ENCODE results near the gene SLC8A1.

The SLC8A1 gene

GRCh38 chr2:40458271-40458794 lies 6.4 kb upstream of the SLC8A1 start:
- no peak for DNase-seq (ENCODE audit: low read depth)

DNA sequence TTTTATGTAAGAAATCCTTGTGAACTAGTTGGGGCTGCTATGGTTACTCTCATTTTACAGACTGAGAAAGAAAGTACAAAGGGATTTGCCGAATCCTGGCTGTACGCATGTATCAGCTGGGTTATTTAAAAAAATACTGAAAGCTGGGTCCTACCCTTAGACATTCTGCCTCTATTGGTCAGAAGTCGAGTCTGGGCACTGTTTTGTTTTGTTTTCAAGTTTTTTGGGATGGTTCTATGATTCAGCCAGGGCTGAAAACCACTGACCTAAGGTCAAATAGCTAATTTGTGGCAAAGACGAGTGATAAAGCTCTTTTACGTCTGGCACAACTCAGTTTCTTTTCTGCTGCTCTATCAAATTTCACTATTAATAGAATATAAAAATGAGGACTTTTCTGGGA lies 5.9 kb upstream of the SLC8A1 start:
- no peak for DNase-seq (ENCODE audit: low read depth)

GRCh38 chr2:40457366-40457765 lies 5.5 kb upstream of the SLC8A1 start:
- DNase-seq (ENCODE audit: low read depth), result no peak

- DNase-seq (ENCODE audit: low read depth), result no peak
Measured at GRCh38 chr2:40456926-40457325, 5.0 kb upstream of the SLC8A1 start.

DNA sequence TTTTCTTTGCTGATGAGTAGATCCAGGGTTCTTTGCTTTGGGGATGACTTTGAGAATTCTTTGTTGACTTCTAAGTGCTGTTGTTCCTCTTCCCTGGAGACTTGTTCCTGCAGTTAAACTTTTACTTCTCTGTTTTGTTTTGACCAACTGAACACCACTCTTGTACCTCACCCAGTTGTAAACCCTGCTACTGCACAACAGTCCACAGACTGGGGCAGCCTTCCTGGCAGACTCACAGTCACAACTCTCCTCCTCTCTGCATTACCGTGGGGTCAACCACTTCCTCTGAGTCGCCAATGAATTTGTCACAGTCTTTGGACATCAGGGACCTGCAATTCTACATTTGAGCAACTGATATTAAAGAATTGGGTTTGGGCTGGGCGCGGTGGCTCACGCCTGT lies 3.8 kb upstream of the SLC8A1 start:
- no peak for DNase-seq (ENCODE audit: low read depth)

DNA sequence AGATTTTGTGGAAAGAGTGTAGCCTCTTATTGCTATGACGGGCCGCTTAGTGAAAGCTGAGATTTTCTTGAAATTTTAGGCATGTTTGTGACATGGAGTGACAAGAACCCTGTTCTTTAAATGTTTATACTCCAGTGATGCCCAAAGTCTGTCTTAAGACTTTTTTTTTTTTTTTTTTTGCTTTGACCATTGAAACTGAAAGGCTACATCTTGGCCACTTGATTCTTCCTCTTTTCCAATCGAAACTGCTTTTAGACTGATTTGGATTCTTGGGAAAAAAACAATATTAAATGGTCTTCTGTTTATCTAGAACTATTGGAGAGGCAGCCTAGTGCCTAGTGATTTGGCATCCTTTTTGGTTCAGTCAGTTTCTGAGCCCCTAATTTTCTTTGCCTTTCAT lies 2.4 kb upstream of the SLC8A1 start:
- DNase-seq (ENCODE audit: low read depth), result no peak

DNA sequence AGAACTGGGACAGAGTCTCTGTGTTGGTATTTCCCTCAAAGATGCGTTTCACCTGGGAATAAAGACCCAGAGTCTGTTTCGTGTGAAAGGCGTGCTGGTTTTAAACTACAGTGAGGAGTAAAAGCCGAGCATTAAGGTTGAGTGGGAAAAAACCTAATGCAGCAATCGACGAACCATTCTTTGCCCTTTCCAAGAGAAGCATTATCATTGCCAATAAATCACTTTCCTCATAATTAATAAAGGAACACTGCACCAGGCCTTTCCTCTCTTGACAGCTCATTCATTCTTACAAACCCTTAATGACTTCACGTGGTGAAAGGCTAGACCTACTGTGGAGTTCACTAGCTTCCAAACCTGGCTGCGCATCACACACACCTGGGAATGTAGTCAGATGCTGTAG lies 896 bp upstream of the SLC8A1 start:
- DNase-seq (ENCODE audit: low read depth), result no peak

DNA sequence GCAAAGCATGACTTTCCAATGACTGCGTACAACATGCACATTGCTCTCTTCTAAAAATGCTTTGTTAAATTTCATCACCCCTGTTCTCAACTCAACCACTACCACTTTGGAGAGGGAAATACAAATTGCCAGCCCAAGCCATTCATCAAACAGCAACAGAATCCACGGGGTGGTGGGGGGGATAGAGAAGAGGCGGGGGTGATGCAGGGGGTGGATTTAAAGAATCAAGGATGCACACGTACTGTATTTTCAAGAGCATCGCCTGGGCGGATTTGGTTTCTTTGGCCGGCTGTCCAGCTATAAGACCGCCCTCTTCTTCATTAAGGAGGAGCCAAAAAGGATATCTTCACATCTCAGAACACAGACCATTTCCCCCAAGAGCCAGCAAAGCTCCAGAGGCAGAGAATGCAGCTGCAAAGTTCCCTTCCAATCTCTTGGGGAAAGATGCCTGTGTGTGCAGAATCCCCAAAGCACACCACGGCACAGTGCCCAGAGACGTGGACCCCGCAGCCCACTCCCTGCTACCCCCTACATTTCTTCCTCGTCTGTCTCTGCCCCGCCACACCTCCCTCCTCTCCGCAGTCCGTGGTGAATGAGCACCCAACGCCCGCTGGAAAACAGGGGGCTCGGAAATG lies 977 bp downstream of the SLC8A1 start:
- no peak for DNase-seq (ENCODE audit: low read depth)

- DNase-seq (ENCODE audit: low read depth), result no peak
Measured at GRCh38 chr2:40450066-40450795, 1.7 kb downstream of the SLC8A1 start.

GRCh38 chr2:40448476-40449079 lies 3.3 kb downstream of the SLC8A1 start:
- no peak for DNase-seq (ENCODE audit: low read depth)

DNA sequence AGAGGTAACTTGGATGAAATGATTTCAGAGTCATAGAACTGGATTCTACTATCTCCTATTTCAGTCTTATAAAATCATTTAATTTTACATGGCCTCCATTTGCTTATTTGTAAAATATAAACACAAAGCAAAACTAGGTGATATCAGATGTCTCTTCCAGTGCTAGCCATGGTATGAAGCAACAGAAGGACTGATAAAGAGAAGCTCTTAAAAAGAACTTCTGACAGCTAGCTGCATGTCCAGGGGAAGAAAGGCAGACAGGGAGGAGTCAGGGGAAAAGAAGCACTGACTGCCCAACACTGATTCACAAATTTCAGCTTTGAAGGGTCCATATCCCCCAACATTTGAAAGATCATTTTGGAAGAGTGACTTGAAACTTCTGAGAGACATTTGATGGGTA lies 6.4 kb downstream of the SLC8A1 start:
- DNase-seq (ENCODE audit: low read depth), result no peak

- DNase-seq (ENCODE audit: low read depth), result no peak
Measured at GRCh38 chr2:40440835-40441234, 11.1 kb downstream of the SLC8A1 start.

GRCh38 chr2:40439473-40439872 lies 12.4 kb downstream of the SLC8A1 start:
- DNase-seq (ENCODE audit: low read depth), result no peak

GRCh38 chr2:40436093-40436475 lies 15.8 kb downstream of the SLC8A1 start:
- no peak for DNase-seq (ENCODE audit: low read depth)

DNA sequence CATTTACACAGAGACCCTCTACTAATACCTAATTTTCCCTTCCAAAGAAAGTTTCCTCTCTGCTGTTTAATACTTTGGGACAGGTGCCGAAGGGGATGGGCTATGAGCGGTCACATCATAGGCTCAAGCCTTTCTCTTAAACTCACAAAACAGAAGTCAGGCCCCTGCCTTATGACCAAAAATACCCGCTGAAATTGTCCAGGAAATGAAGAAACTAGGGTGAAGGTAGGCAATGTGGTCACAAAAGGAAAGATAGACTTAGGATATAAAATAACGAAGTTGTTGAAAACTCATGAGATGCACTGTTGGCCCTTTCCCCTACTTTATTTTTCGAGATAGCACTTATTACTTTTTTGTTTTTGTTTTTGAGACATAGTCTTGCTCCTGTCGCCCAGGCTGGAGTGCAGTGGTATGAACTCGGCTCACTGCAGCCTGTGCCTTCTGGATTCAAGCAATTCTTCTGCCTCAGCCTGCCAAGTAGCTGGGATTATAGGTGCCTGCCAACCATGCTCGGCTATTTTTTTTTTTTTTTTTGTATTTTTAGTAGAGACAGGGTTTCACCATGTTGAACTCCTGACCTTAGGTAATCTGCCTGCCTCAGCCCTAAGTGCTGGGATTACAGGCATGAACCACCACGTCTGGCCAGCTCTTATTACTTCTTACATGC lies 16.3 kb downstream of the SLC8A1 start:
- DNase-seq (ENCODE audit: low read depth), result no peak

DNA sequence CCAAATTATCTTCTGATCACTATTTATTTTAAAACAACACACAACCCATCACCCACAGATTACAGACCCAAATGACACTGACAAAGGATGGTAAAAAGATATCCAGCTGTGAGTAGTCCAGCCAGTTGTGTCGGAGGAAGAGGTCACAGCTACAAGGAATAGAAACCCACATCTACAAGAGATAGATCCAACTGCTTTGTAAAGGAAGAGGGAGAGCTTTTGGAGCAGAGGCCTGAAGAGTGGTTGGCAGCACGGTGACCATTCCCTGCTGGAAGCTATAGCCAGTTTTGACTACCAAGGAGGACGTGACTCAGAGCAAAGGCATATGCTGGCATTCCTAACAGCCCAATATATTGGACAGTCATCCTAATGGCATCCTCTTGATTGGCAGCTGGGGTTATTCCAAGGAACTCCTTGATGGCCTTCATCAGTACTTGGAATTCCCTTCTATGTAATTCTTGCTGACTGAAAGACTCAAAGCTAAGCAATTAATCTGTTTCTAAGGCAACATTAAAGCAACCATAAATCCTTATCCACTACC lies 17.1 kb downstream of the SLC8A1 start:
- no peak for DNase-seq (ENCODE audit: low read depth)

DNA sequence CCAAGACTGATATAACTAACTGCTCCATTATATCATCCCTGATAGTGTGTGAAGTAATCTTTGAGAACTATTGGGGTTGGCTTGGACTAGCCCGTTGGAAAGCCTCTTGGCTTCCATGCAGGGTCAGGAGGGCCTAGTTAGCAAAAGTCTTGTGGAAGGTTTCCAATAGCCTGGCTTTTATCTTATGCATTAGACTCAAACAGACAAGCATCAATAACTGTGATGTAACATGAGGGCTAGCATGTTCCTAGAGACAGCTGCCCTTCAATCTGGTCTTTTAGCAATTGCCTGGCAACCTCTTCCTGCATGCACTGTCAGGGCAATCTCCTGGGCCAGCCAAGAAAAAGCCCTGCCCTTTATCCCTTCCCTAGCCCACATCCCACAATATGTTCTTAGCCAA lies 18.2 kb downstream of the SLC8A1 start:
- no peak for DNase-seq (ENCODE audit: low read depth)

- DNase-seq (ENCODE audit: low read depth), result no peak
Measured at GRCh38 chr2:40432921-40433483, 18.9 kb downstream of the SLC8A1 start.

DNA sequence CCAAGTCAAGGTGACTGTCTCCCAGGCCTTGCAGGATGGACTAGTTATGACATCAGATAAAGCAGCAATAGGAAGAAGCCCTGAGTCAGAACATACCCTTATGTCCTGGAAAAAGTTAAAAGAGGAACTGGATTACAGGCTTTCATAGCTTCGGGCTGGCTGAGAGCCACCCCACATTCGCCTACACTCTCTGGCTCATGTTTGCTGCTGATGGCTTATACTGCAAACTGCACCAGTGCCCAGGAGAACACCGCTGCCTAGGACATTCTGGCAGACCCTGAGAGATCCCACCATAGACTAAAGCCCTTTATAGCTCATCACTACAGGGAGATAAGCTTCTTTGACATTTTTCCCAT lies 20.3 kb downstream of the SLC8A1 start:
- no peak for DNase-seq (ENCODE audit: low read depth)

DNA sequence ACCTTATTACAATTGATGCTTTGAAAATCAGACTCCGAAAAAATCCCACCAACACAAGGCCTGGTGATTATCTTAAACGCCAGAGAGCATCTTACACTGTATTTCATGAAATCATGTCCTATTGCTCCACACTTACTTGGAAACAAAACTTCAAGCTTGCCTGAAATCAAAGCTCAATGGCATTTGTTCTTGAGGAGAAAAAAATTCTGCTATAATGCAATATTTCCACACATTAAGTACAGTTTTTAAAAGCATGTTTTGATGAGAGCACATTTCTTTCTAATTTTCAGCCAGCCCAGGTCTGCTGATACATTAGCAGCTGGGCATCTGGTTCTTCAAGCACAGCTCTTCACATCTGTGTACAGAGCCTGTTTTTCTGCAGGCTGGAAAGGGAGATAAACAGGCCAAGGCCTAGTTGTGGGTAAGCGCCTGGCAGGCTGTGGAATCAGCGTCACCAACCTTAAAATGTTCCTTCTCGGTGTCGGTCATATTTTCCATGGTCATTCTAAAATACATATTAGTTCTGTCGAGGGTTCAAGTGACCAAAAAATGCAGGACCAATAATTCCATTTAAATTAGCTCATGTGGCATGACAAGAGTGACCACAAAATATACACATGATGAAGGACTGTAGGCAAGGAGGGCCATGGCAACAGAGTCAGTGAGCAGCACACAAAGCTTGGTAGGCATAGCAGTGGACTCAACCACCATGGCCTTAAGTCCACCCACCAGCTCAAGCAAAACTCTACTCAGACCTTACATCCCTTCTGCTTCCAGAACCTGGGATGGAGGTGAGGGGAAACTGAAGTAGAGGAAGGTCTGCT lies 20.9 kb downstream of the SLC8A1 start:
- no peak for DNase-seq (ENCODE audit: low read depth)

GRCh38 chr2:40428439-40428838 lies 23.5 kb downstream of the SLC8A1 start:
- no peak for DNase-seq (ENCODE audit: low read depth)
